ENCODE measurements around the gene RAX. TPM values are rescaled to one million over a fixed set of nuclear protein-coding genes. Genes with fewer than 3 reads are reported as not detected.
A peak's percentile ranks its signal among the peaks of the same experiment; 100 is the strongest.

Gene RAX
- total RNA-seq, 1 donor from 2014 or later: not detected

DNA sequence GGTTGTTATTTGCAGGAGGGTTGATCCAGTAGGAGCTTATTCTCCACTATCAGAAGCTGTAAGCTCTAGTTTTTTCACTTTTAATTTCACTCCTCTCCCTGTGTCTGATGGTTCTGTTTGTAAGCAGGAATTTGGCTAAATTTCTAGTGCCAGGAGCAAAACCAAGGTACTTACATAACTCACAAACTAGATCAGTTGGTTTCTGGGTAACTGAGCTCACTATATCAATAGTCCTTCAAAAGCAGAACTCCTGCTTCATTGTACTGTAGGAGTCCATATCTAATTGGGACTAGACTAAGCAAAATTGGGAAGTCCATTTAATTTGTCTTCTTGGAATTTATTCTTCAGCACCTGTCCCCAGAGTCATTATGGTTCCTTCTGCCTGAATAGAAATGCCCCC is 20.1 kb upstream of the RAX start:
- Mint-ChIP-seq H3K36me3 (ENCODE audit: low read depth) (no peaks in the 10 kb centered on the region), H3K27me3 (ENCODE audit: insufficient read depth) (peaks cover 33% of the 10 kb centered on the region), H3K9me3 (no peaks in the 10 kb centered on the region), H3K27ac (no peak overlapping the region), H3K4me3 (no peak overlapping the region), H3K4me1 (ENCODE audit: low read depth) (no peaks in the 10 kb centered on the region)
- DNase-seq (ENCODE audit: low spot score): no peak
- intact Hi-C loops (cut with micrococcal nuclease): loop anchor here (10.0 kb wide), 1 partner anchor 851 kb away; no protein-coding TSS in a partner anchor

DNA sequence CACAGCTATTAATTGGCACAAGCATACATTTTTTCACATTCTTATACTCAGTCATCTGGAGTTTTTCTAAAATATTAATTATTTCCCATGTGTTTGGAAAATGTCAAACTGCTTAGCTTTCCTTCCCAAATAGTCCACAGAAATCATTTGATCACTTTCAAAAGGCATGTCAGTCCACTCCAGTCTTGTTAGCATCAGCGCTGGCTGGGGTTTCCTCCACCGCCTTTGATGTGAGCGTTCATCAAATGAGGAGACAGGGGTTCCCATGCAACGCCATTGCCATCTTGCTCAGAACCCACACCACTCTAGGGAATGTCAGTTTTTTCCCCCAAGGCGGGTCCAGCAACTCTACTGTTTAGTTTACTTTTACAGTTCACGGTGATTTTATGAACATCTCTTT is 13.1 kb upstream of the RAX start:
- intact Hi-C loops (cut with micrococcal nuclease): no loop called here
- peaks cover 35% of the 10 kb centered on the region for H3K27me3 Mint-ChIP-seq (ENCODE audit: insufficient read depth)
- H3K9me3 Mint-ChIP-seq: no peaks in the 10 kb centered on the region
- H3K4me1 Mint-ChIP-seq (ENCODE audit: low read depth): no peaks in the 10 kb centered on the region
- no peaks in the 10 kb centered on the region for H3K36me3 Mint-ChIP-seq (ENCODE audit: low read depth)
- H3K27ac Mint-ChIP-seq: no peak overlapping the region
- DNase-seq (ENCODE audit: low spot score): no peak
- H3K4me3 Mint-ChIP-seq: no peak overlapping the region

DNA sequence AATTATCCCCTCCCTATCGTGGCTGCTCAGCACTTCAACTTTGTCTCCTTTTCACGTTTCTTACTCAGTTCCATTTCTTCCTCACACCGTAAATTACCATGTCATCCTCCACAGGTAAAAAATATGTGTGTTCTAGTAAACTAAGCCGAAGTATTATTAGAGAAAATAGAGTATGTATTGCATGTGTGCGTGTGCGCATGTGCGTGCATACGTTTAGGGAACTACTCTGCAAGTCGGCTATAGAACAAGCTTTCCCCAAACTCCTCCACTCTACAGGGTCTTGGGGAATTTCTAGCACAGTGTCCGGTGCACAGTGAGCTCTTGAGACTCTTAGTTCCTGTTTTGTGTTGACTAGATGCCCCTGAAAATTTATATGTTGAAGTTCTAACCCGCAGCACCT is 9.1 kb upstream of the RAX start:
- intact Hi-C loops (cut with micrococcal nuclease): no loop called here
- Mint-ChIP-seq H3K27ac (no peak overlapping the region), H3K4me1 (ENCODE audit: low read depth) (no peaks in the 10 kb centered on the region), H3K27me3 (ENCODE audit: insufficient read depth) (peaks cover 36% of the 10 kb centered on the region), H3K4me3 (no peak overlapping the region), H3K9me3 (no peaks in the 10 kb centered on the region), H3K36me3 (ENCODE audit: low read depth) (no peaks in the 10 kb centered on the region)
- no peak for DNase-seq (ENCODE audit: low spot score)

DNA sequence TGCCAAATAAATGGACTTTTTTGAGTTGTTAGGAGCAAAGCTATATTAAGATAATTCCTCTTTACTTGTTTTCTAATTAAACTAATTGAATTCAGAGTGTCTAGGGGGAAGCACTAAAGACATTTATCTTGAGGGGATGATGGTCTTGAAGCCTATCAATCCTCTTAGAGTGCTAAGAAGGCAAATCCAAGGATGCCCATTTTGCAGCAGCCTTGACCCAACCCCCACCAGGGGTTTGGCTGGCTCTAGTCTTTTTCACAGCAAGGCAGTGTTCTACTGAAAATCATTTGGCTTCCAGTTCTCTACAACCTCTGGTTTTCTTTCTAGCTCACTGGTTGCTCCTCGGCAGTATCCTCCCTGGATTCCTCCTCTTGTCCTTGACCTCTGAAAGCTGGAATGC is 6.5 kb upstream of the RAX start:
- H3K36me3 Mint-ChIP-seq (ENCODE audit: low read depth): no peaks in the 10 kb centered on the region
- H3K9me3 Mint-ChIP-seq: no peaks in the 10 kb centered on the region
- H3K27me3 Mint-ChIP-seq (ENCODE audit: insufficient read depth): peaks cover 41% of the 10 kb centered on the region
- no peak for DNase-seq (ENCODE audit: low spot score)
- no peaks in the 10 kb centered on the region for H3K4me1 Mint-ChIP-seq (ENCODE audit: low read depth)
- H3K27ac Mint-ChIP-seq: no peak overlapping the region
- intact Hi-C loops (cut with micrococcal nuclease): loop anchor here (10.0 kb wide), 1 partner anchor 1475 kb away; the partner anchor contains the start of gene ATP8B1
- H3K4me3 Mint-ChIP-seq: no peak overlapping the region

DNA sequence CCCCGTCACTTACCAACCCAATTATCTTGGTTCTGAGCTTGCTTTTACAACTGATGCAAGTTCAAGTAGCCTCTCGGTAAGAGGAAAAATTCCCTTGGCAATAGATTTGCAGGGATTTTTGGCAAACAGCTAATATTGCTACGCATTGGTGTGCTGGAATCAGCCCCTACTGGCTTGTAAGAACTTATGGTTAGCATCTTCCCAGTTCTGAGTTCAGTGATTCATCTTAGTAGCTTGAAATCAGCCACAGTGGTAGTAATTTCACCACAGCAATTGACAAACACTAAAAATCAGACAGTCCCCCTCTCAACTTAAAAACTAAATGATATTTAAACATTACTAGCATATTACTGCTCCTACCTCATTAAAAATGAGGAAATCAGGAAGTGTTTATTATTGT is 5.9 kb upstream of the RAX start:
- H3K27me3 Mint-ChIP-seq (ENCODE audit: insufficient read depth): peaks cover 42% of the 10 kb centered on the region
- H3K27ac Mint-ChIP-seq: no peak overlapping the region
- H3K4me3 Mint-ChIP-seq: no peak overlapping the region
- no peaks in the 10 kb centered on the region for H3K36me3 Mint-ChIP-seq (ENCODE audit: low read depth)
- H3K4me1 Mint-ChIP-seq (ENCODE audit: low read depth): no peaks in the 10 kb centered on the region
- intact Hi-C loops (cut with micrococcal nuclease): loop anchor here (10.0 kb wide), 1 partner anchor 1474 kb away; the partner anchor contains the start of gene ATP8B1
- no peaks in the 10 kb centered on the region for H3K9me3 Mint-ChIP-seq
- DNase-seq (ENCODE audit: low spot score): no peak

DNA sequence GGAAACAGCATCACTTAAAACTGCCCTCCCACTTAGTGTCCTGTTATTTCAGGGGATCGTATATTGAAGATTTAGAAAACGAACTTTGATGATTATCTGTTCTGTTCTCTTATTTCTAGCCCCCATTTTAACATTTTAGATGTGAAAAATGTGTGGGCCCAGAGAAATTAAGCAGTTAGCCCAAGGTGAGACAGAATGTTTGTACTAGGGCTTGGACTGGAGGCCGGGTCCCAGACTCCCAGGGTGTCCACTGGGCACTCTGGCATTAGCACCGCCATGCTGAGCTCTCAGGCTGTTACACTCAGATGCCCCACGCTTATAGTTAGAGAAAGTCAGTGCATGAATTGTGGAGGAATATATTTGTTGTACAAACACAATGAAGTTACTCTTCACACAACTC is 5.5 kb upstream of the RAX start:
- no peak overlapping the region for H3K27ac Mint-ChIP-seq
- DNase-seq (ENCODE audit: low spot score): no peak
- H3K27me3 Mint-ChIP-seq (ENCODE audit: insufficient read depth): peaks cover 46% of the 10 kb centered on the region
- H3K36me3 Mint-ChIP-seq (ENCODE audit: low read depth): no peaks in the 10 kb centered on the region
- intact Hi-C loops (cut with micrococcal nuclease): loop anchor here (10.0 kb wide), 1 partner anchor 1474 kb away; the partner anchor contains the start of gene ATP8B1
- H3K4me1 Mint-ChIP-seq (ENCODE audit: low read depth): no peaks in the 10 kb centered on the region
- H3K9me3 Mint-ChIP-seq: no peaks in the 10 kb centered on the region
- H3K4me3 Mint-ChIP-seq: no peak overlapping the region

DNA sequence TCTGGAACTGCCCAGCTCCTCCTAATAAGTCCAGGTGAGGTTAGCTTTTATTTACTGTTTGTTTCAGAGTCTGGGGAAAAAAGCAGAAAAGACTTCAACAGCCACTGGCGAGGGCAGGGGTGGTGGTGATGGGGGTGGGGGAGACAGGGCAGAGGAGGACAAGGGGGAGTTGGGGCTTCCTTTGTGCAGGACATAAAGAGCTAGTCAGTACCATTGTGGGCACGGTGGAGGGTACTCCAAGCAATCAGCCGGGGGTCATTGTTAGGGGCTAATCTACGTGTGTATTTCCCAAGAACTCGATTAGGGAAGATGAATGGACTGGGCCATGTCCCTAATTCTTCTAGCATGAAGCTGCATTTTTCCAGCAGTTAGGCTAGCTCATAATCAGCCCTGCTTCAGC is 2.8 kb upstream of the RAX start:
- Mint-ChIP-seq H3K27ac (no peak overlapping the region), H3K4me3 (no peak overlapping the region), H3K4me1 (ENCODE audit: low read depth) (no peaks in the 10 kb centered on the region), H3K9me3 (no peaks in the 10 kb centered on the region), H3K36me3 (ENCODE audit: low read depth) (no peaks in the 10 kb centered on the region), H3K27me3 (ENCODE audit: insufficient read depth) (peaks cover 54% of the 10 kb centered on the region)
- DNase-seq (ENCODE audit: low spot score): no peak
- intact Hi-C loops (cut with micrococcal nuclease): loop anchor here (10.0 kb wide), 1 partner anchor 1471 kb away; the partner anchor contains the start of gene ATP8B1

DNA sequence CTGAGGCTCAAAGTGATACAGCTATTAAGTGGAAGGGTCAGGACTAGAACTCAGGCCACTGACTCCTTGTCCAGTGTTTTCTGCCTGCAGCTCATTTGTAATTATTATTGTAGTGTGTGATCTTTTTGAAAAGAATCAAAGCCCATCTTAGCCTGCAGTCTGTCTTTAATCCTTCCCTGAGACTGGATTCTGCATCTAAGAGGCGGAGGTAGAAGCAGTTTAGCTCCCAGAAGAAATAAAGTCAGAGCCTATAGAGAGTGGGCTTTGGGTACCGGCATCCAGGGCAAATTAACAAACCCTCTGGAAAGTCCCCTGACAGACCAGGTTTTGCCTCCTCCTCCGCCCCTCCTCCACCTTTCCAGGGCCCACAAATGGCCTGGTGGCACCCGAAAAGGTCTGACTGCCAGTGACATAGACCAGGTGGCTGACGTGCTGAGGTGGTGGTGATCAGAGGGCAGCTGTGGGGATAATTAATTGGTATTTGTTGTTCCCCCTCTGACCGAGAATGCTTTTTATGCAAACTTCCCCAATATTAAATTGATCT is 2.2 kb upstream of the RAX start:
- DNase-seq (ENCODE audit: low spot score): no peak
- no peaks in the 10 kb centered on the region for H3K9me3 Mint-ChIP-seq
- H3K36me3 Mint-ChIP-seq (ENCODE audit: low read depth): no peaks in the 10 kb centered on the region
- no peaks in the 10 kb centered on the region for H3K4me1 Mint-ChIP-seq (ENCODE audit: low read depth)
- H3K27me3 Mint-ChIP-seq (ENCODE audit: insufficient read depth): peaks cover 55% of the 10 kb centered on the region
- no peak overlapping the region for H3K4me3 Mint-ChIP-seq
- no peak overlapping the region for H3K27ac Mint-ChIP-seq
- intact Hi-C loops (cut with micrococcal nuclease): loop anchor here (10.0 kb wide), 1 partner anchor 1471 kb away; the partner anchor contains the start of gene ATP8B1

DNA sequence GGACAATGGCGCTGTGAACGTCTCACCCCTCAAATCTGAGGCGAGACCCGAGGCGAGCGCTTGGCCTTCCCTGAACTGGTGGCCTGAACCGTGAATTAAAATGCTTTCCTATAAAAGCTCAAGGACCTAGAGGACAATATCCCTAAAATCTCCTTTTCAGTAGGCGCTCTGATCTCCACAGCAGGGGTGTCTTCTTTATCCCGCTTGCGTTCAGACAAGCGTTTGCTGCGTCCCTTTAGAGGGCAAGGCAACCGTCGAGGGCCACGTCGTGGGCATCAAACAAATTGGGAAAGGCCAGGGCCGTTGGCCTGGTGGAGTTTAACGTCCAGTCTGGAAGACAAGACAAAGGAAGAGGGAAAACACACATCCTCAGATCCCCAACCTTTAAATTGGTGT is 1.3 kb upstream of the RAX start:
- Mint-ChIP-seq H3K27ac (peak overlapping the region; percentile 10), H3K36me3 (ENCODE audit: low read depth) (no peaks in the 10 kb centered on the region), H3K9me3 (no peaks in the 10 kb centered on the region), H3K4me1 (ENCODE audit: low read depth) (peaks cover 4% of the 10 kb centered on the region), H3K4me3 (no peak overlapping the region), H3K27me3 (ENCODE audit: insufficient read depth) (peaks cover 58% of the 10 kb centered on the region)
- intact Hi-C loops (cut with micrococcal nuclease): loop anchor here (5.0 to 10.0 kb wide), 2 partner anchors 423 to 1470 kb away; partner anchors contain the start of genes ATP8B1 and CCBE1
- DNase-seq (ENCODE audit: low spot score): no peak

DNA sequence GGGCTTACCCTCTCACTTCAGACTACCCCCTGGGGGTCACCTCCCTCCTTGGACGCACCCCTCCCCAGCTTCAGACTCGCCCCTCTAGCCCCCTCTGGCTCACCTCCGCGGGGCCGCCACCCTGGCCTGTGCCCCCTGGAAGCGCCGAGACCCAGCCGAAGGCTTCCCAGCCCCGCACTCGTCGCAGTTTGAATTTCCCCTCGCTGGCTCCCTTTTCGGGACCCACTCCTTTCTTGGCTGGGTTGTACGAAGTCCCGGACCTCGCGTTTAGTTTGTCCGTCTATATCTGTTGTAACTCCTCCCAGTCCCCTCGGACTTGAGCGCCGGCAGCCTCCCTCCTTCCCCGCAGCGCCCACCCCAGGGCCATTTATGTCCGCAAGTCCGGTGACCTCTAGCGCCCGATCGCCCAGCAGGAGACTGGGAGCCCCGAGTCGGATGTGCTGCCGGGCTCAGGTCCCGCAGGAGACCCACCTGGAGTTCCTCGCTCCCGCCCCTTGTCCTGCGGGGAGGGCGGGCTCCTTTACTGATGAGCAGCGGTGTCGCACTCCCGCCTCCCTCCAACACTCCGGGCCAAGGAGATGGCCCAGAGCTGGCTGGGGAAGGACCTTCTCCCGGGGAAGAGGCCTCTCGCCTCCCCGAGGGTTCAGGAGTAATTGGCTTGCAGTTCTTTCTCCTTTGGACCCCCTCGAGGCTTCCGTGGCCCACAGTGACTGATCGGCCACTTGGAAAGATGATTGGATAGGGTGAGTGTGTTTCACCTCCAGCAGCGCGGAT is 692 bp upstream of the RAX start:
- Mint-ChIP-seq H3K4me3 (peak overlapping the region; percentile 30), H3K36me3 (ENCODE audit: low read depth) (no peaks in the 10 kb centered on the region), H3K27me3 (ENCODE audit: insufficient read depth) (peaks cover 61% of the 10 kb centered on the region), H3K4me1 (ENCODE audit: low read depth) (peaks cover 5% of the 10 kb centered on the region), H3K27ac (no peak overlapping the region), H3K9me3 (no peaks in the 10 kb centered on the region)
- intact Hi-C loops (cut with micrococcal nuclease): loop anchor here (1.0 to 10.0 kb wide), 4 partner anchors 9 to 1469 kb away; partner anchors contain the start of genes ATP8B1, CCBE1 and GRP
- no peak for DNase-seq (ENCODE audit: low spot score)

DNA sequence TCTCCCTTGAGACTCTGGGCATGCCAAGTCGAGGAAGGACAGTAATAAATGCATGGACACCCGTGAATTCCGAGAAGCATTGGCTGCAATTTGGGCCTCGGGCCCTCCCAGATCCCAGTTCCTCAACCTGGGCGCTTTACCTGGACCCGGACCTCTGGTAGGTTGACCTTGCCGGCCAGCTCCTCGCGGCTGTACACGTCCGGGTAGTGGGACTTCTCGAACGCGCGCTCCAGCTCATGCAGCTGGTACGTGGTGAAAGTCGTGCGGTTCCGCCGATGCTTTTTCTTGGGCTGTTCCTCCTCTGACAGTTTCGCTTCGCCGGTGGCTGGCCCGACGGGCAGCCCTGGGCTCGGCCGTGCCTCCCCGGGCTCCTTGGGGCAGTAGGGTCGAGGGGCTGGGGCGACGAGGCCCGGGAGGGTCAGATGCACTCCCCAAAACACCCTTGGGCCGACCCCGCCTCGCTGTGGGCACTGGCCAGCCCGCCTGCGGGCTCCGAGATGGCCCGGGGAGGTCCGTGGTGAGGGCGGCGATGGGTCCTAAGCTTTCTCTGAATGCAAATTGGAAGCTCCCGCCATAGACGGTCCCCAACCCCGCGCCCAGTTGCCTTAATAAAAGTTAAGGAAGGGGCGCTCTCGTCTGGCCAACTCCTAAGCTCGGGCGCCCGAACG is 899 bp downstream of the RAX start:
- peaks cover 73% of the 10 kb centered on the region for H3K27me3 Mint-ChIP-seq (ENCODE audit: insufficient read depth)
- H3K4me3 Mint-ChIP-seq: no peak overlapping the region
- H3K27ac Mint-ChIP-seq: no peak overlapping the region
- no peak for DNase-seq (ENCODE audit: low spot score)
- H3K9me3 Mint-ChIP-seq: no peaks in the 10 kb centered on the region
- peaks cover 13% of the 10 kb centered on the region for H3K4me1 Mint-ChIP-seq (ENCODE audit: low read depth)
- intact Hi-C loops (cut with micrococcal nuclease): loop anchor here (2.0 to 10.0 kb wide), 3 partner anchors 52 to 1468 kb away; partner anchors contain the start of genes ATP8B1, CCBE1 and GRP
- H3K36me3 Mint-ChIP-seq (ENCODE audit: low read depth): no peaks in the 10 kb centered on the region

DNA sequence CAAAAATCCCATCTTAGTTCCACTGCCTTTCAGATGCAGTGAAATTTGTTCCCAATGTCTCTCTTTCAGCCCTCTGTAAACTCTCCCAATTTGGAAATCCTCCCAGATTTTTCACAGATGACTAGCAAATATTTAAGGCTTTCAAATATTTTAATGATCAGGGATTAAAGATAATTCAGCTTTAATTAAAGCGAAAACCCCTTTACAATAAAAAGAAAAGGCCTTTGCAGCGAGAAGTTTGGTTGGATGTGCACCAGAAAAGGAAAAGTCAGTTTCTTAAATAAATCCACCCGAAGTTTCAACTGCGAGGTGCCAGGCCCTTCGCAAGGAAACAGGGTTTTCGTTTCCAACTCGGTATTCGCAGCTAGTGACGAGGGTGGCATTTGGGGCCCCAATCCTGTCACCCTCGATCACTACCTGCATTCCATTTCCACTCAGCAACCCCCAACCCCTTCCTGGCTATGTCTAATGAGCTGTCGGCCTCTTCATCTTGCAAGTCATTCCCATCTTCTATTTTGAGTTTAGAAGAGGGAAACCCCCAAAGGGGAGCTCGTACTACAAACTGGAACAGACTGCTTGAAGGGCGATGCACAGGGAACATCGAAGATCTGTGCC is 1.5 kb downstream of the RAX start:
- H3K36me3 Mint-ChIP-seq (ENCODE audit: low read depth): no peaks in the 10 kb centered on the region
- peaks cover 77% of the 10 kb centered on the region for H3K27me3 Mint-ChIP-seq (ENCODE audit: insufficient read depth)
- intact Hi-C loops (cut with micrococcal nuclease): loop anchor here (2.0 to 10.0 kb wide), 3 partner anchors 51 to 1467 kb away; partner anchors contain the start of genes ATP8B1, CCBE1 and GRP
- DNase-seq (ENCODE audit: low spot score): no peak
- no peaks in the 10 kb centered on the region for H3K9me3 Mint-ChIP-seq
- H3K27ac Mint-ChIP-seq: no peak overlapping the region
- peaks cover 13% of the 10 kb centered on the region for H3K4me1 Mint-ChIP-seq (ENCODE audit: low read depth)
- H3K4me3 Mint-ChIP-seq: no peak overlapping the region

Data from activated T-helper 1 cell treated with anti-CD3 and anti-CD28 coated beads, Interleukin-12 subunit alpha, Interleukin-12 subunit beta, Interleukin-2, Interleukin-4 antibody, amounts not matched to agents 30 ng/mL and 10 ng/mL and 1 ng/mL, durations not matched to agents 14 hours and 24 hours and 36 hours (primary cell).